ENCODE data around the gene CNTNAP4.

GRCh38 chr16:76441391-76441790 lies 164.2 kb downstream of the CNTNAP4 start:
- no peak for TF ChIP-seq CTCF (IDR thresholded peaks at IDR 0.05; ENCODE audit: poor library complexity, severe bottlenecking)
- no peak for TF ChIP-seq TAF1 (IDR thresholded peaks at IDR 0.05; ENCODE audit: low read depth)
- no peak for TF ChIP-seq EZH2 (IDR thresholded peaks at IDR 0.05; ENCODE audit: borderline replicate concordance, insufficient read depth, low read length, poor library complexity, severe bottlenecking)
- no peak for TF ChIP-seq RAD21 (conservative IDR thresholded peaks at IDR 0.05)
- no peak for TF ChIP-seq MXI1 (conservative IDR thresholded peaks at IDR 0.05; ENCODE audit: poor library complexity, severe bottlenecking)
- TF ChIP-seq EP300 (conservative IDR thresholded peaks at IDR 0.05; ENCODE audit: poor library complexity, severe bottlenecking) = no peak

All from neural cell (in vitro differentiated cells).